GM23248 (cell line): Measurements from ENCODE around the gene GEMIN2.

Experiments
- EZH2 ChIP-seq: fragments of 200-600 bp; sonication (generic); IDR thresholded peaks from 2 replicates; pipeline ENCODE4 v1.6.1; 2018; ENCODE audit warnings: antibody characterized with exemption, mild to moderate bottlenecking; ENCODE audit not compliant: insufficient read depth, poor library complexity, severe bottlenecking
- EZH2phosphoT487 ChIP-seq: fragments of 200-600 bp; sonication (generic); IDR thresholded peaks from 2 replicates; pipeline ENCODE4 v1.6.1; 2018; ENCODE audit warnings: antibody characterized with exemption, moderate library complexity, mild to moderate bottlenecking, low read depth; ENCODE audit not compliant: insufficient read depth

GRCh38 chr14:39158222-39158858 is 44.2 kb downstream of the GEMIN2 start:
- no peak for TF ChIP-seq EZH2
- TF ChIP-seq EZH2phosphoT487: no peak
